ENCODE measurements around the gene GLI3. TPM values are rescaled to one million over a fixed set of nuclear protein-coding genes. Genes with fewer than 3 reads are reported as not detected.

The GLI3 gene
- total RNA-seq, 1 donor from 2014 or later, result 7.3 TPM

DNA sequence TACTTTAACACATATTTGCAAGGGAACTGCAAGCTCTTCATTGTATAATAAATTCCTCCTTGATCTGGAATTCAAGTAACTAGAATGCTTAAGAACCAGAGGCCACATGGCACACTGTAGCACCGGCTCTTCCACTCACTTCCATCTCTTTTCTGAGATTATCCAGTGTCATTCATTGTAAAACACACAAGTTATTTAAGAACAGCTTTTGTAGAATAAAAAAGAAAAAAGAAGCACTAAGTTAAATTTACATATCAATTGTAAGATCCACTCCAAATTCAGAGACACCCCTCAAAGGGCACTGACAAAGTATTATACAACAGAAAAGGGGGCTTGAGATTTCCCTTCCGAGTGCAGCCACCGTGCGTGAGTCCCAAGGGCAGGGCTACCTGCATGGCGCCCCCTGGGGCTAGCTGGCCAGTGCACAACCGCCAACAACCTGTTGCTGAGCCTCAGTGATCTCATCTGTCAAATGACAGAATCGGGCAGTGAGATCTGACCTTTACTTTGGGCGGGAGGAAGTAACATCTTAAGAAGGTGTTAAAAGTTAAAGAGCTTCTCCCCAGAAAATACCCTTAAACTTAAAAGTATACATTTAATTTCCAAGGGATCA lies 12.5 kb downstream of the GLI3 start:
- DNase-seq (ENCODE audit: low read depth), result no peak
- TF ChIP-seq, protein P1, sequence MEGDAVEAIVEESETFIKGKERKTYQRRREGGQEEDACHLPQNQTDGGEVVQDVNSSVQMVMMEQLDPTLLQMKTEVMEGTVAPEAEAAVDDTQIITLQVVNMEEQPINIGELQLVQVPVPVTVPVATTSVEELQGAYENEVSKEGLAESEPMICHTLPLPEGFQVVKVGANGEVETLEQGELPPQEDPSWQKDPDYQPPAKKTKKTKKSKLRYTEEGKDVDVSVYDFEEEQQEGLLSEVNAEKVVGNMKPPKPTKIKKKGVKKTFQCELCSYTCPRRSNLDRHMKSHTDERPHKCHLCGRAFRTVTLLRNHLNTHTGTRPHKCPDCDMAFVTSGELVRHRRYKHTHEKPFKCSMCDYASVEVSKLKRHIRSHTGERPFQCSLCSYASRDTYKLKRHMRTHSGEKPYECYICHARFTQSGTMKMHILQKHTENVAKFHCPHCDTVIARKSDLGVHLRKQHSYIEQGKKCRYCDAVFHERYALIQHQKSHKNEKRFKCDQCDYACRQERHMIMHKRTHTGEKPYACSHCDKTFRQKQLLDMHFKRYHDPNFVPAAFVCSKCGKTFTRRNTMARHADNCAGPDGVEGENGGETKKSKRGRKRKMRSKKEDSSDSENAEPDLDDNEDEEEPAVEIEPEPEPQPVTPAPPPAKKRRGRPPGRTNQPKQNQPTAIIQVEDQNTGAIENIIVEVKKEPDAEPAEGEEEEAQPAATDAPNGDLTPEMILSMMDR (IDR thresholded peaks at IDR 0.05; ENCODE audit: insufficient read depth, low read length, poor library complexity, severe bottlenecking), result peak; percentile 12
- H3K27me3 ChIP-seq (ENCODE audit: control insufficient read depth, insufficient read depth, low read length), result peaks cover 2% of the 10 kb centered on the region
- no peak overlapping the region for H3K4me3 ChIP-seq (ENCODE audit: low read depth, low read length)
- no peaks in the 10 kb centered on the region for H3K36me3 ChIP-seq (ENCODE audit: control insufficient read depth, insufficient read depth, low read length)

DNA sequence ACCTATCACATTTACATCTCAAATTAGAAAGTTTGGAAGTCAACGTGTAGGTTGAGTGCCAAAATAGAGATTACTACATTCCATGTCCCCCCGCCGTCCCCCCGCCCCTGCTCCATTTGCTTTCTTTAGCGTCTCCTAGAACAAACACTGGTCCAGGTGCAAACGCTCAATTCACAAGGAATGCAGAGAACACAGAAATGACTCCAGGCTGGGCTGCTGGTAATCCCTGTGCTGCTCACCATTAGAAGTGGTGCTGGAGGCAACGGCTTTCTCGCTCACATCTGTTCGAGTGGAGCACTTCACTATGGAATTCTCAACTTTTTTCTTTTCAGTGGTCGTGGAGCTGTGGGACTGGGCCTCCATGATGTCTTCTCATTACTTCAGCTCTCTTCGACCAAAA lies 14.1 kb downstream of the GLI3 start:
- no peak overlapping the region for H3K4me3 ChIP-seq (ENCODE audit: low read depth, low read length)
- peaks cover 2% of the 10 kb centered on the region for H3K27me3 ChIP-seq (ENCODE audit: control insufficient read depth, insufficient read depth, low read length)
- H3K36me3 ChIP-seq (ENCODE audit: control insufficient read depth, insufficient read depth, low read length), result no peaks in the 10 kb centered on the region
- DNase-seq (ENCODE audit: low read depth), result no peak
- TF ChIP-seq, protein P1 (IDR thresholded peaks at IDR 0.05; ENCODE audit: insufficient read depth, low read length, poor library complexity, severe bottlenecking), result no peak

DNA sequence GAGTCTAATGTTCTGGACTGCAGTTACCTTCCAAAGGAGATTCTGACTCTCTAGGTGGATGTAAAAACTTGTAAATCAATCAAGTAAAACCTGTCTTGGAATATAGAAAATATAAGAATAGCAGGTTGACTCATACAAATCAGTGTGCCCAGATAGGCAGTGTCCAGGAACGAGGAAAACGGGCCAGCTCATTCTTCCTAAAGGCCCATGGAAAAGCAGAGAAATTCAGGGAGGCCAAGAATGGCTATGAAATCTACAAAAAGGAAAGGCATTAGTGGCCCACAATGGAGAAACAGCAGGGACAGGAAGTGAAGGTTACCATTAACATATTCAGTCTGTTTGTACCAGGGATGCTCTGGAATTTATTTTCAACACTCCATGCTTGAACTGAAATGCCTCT lies 14.9 kb downstream of the GLI3 start:
- no peak for DNase-seq (ENCODE audit: low read depth)
- TF ChIP-seq, protein P1 (IDR thresholded peaks at IDR 0.05; ENCODE audit: insufficient read depth, low read length, poor library complexity, severe bottlenecking), result no peak

DNA sequence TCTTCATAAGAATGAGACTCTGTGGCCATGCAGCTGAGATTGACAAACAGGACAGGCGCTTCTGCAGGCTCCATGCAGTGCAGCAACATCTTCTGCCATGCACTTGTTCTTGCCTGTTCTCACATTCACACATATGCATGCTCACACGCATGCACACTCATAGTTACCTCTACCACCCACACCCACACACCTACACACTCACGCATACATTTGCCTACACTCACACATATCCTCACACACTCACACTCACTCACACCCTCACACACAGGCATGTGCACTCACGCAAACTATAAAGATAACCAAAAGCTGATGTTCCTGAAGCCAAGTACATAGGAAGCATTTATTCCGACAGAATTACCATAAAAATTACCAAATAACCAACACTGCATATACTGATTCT lies 15.7 kb downstream of the GLI3 start:
- no peaks in the 10 kb centered on the region for H3K36me3 ChIP-seq (ENCODE audit: control insufficient read depth, insufficient read depth, low read length)
- no peak overlapping the region for H3K4me3 ChIP-seq (ENCODE audit: low read depth, low read length)
- H3K27me3 ChIP-seq (ENCODE audit: control insufficient read depth, insufficient read depth, low read length), result no peaks in the 10 kb centered on the region
- no peak for DNase-seq (ENCODE audit: low read depth)
- TF ChIP-seq, protein P1 (IDR thresholded peaks at IDR 0.05; ENCODE audit: insufficient read depth, low read length, poor library complexity, severe bottlenecking), result no peak

More for the DNA sequence above, 14.9 kb downstream of the GLI3 start:
- H3K27me3 ChIP-seq (ENCODE audit: control insufficient read depth, insufficient read depth, low read length), result no peaks in the 10 kb centered on the region
- H3K4me3 ChIP-seq (ENCODE audit: low read depth, low read length), result no peak overlapping the region
- H3K36me3 ChIP-seq (ENCODE audit: control insufficient read depth, insufficient read depth, low read length), result no peaks in the 10 kb centered on the region

DNA sequence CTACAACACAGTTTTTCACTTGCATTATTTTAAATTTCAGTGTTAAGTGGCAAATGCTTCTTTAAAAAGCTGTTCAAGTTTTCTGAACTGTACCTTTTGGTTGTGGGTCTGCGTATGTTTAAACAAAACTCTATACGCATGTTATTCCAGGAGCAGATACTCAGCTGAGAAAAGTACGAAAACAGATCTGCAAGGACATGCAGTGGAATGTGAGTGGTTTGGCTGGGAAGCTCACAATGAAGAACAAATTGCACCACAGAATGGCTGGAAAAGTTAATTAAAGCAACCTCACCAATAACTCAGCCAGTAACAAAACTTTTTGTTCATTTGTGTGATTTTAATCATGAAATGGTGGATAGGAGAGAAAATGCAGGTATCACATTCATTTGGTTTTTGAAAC lies 17.6 kb downstream of the GLI3 start:
- TF ChIP-seq, protein P1 (IDR thresholded peaks at IDR 0.05; ENCODE audit: insufficient read depth, low read length, poor library complexity, severe bottlenecking), result no peak
- Histone ChIP-seq H3K4me3 (ENCODE audit: low read depth, low read length) (no peak overlapping the region), H3K36me3 (ENCODE audit: control insufficient read depth, insufficient read depth, low read length) (no peaks in the 10 kb centered on the region), H3K27me3 (ENCODE audit: control insufficient read depth, insufficient read depth, low read length) (no peaks in the 10 kb centered on the region)
- DNase-seq (ENCODE audit: low read depth), result no peak

DNA sequence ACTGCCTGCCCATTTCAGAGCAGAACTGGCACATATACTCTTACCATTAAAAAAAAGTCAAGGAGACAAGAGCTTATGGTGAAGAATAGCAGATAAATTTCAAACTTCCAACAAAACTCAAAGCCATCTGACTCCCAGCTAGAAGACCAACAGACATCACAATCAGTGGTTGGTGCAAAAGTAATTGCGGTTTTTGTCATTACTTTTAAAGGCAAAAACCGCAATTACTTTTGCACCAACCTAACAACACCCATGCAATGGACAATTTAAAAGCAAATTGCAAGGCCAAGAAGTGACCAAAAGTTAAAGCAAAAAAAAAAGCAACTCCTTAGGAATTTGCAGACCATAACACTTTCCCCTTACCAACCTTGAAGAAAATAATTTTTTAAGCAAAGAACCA lies 18.8 kb downstream of the GLI3 start:
- Histone ChIP-seq H3K36me3 (ENCODE audit: control insufficient read depth, insufficient read depth, low read length) (no peaks in the 10 kb centered on the region), H3K27me3 (ENCODE audit: control insufficient read depth, insufficient read depth, low read length) (no peaks in the 10 kb centered on the region), H3K4me3 (ENCODE audit: low read depth, low read length) (no peak overlapping the region)
- TF ChIP-seq, protein P1 (IDR thresholded peaks at IDR 0.05; ENCODE audit: insufficient read depth, low read length, poor library complexity, severe bottlenecking), result no peak
- no peak for DNase-seq (ENCODE audit: low read depth)
